Measurements from ENCODE around the gene PLA2G5. TPM values are rescaled to one million over a fixed set of nuclear protein-coding genes. Genes with fewer than 3 reads are reported as not detected.

The PLA2G5 gene
- total and polyA plus RNA-seq, 2 of the 4 experiments (the other 2 are of a cell fraction) = not detected

DNA sequence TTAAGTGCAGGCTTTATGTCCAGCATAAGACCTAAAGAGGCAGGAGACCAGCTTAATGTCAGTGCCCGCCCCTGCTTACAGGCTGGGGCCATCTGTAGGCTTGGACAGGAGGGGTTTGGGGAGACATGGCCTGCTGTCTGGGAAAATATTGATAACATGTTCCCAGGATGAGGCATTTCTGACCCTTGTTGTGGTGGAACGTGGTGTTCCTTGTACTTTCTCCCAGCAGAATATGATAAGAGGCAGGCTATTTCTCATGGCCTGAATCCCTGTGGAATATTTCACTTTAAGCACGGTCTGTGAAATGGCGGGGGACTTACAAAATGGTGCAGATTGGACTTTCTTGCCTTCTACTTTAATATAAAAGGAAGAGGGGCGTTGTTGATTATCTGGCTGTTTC lies 41.9 kb upstream of the PLA2G5 start:
- no peak overlapping the region for H3K23ac ChIP-seq (ENCODE audit: low read depth, low read length)
- ChIA-PET CTCF (no interaction called here), POLR2A (ENCODE audit: unreplicated experiment) (no interaction called here)
- H3K9me1 ChIP-seq (ENCODE audit: insufficient read depth, low read length) = no peaks in the 10 kb centered on the region
- H2BK5ac ChIP-seq (ENCODE audit: low read depth, low read length, poor library complexity, severe bottlenecking) = no peak overlapping the region
- no peak overlapping the region for H2BK20ac ChIP-seq (ENCODE audit: low read depth, low read length)
- H4K8ac ChIP-seq (ENCODE audit: low read depth in 2 of 2, low read length in 2 of 2) = no peak overlapping the region
- dilution Hi-C loops (cut with HindIII; ENCODE audit: low sequenced_read_pairs, unreplicated experiment) = no loop called here
- no peaks in the 10 kb centered on the region for H3K9me3 ChIP-seq (ENCODE audit: control insufficient read depth, insufficient read depth, low read length)
- no peak overlapping the region for H2AK5ac ChIP-seq (ENCODE audit: low read depth, low read length)
- no CpG with 5 or more reads among the region's 5 CpGs for WGBS, 2 experiments (ENCODE audit: extremely low coverage in 2 of 2, insufficient read length in 1 of 2)
- H3K4me3 ChIP-seq (ENCODE audit: insufficient read depth, low read depth, low read length) = no peak overlapping the region
- H4K91ac ChIP-seq (ENCODE audit: insufficient read depth, low read depth, low read length) = no peak overlapping the region
- H2BK120ac ChIP-seq (ENCODE audit: low read depth, low read length) = no peak overlapping the region
- DNase-seq = no peak
- BruUV-seq (replicated peaks) = no TSS peak
- H2AK9ac ChIP-seq (replicated peaks; ENCODE audit: low read depth, low read length, poor library complexity) = no peak overlapping the region
- H2AFZ ChIP-seq (replicated peaks; ENCODE audit: low read length, poor library complexity) = no peak overlapping the region
- in situ Hi-C loops (cut with MboI; ENCODE audit: low sequenced_read_pairs) = no loop called here
- intact Hi-C loops (cut with micrococcal nuclease) = no loop called here
- H3K4me1 ChIP-seq (ENCODE audit: control insufficient read depth, insufficient read depth, low read length) = no peaks in the 10 kb centered on the region
- no peak overlapping the region for H3K14ac ChIP-seq (replicated peaks; ENCODE audit: low read depth, low read length)
- no peaks in the 10 kb centered on the region for H3K36me3 ChIP-seq (ENCODE audit: control insufficient read depth, insufficient read depth, low read length)
- H3K4me2 ChIP-seq (ENCODE audit: low read depth, low read length) = no peak overlapping the region
- no peak overlapping the region for H3K27ac ChIP-seq (ENCODE audit: insufficient read depth, low read length)
- H3K9ac ChIP-seq (ENCODE audit: low read depth, low read length) = no peak overlapping the region
- H4K20me1 ChIP-seq (ENCODE audit: insufficient read depth, low read length) = no peaks in the 10 kb centered on the region
- ATAC-seq (ENCODE audit: low read depth) = no peak
- H3K18ac ChIP-seq (ENCODE audit: low read depth, low read length) = no peak overlapping the region
- no peak overlapping the region for H4K5ac ChIP-seq (ENCODE audit: low read depth, low read length)
- no peak overlapping the region for H3K4ac ChIP-seq (ENCODE audit: low read depth, low read length)
- TF ChIP-seq, protein P1, sequence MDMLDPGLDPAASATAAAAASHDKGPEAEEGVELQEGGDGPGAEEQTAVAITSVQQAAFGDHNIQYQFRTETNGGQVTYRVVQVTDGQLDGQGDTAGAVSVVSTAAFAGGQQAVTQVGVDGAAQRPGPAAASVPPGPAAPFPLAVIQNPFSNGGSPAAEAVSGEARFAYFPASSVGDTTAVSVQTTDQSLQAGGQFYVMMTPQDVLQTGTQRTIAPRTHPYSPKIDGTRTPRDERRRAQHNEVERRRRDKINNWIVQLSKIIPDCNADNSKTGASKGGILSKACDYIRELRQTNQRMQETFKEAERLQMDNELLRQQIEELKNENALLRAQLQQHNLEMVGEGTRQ (IDR thresholded peaks at IDR 0.05; ENCODE audit: low read depth, low read length) = no peak
- TF ChIP-seq MAZ (IDR thresholded peaks at IDR 0.05; ENCODE audit: borderline replicate concordance, low read depth, low read length) (no peak), RAD21 (IDR thresholded peaks at IDR 0.05; ENCODE audit: low read length) (no peak)
- H3K27me3 ChIP-seq (ENCODE audit: control insufficient read depth, insufficient read depth, low read length) = peaks cover 11% of the 10 kb centered on the region
- no peak overlapping the region for H3K56ac ChIP-seq (ENCODE audit: extremely low read depth, insufficient read depth, low read length)
- H2BK15ac ChIP-seq (ENCODE audit: low read depth, low read length) = no peak overlapping the region
- no peaks in the 10 kb centered on the region for H3K79me1 ChIP-seq (ENCODE audit: low read depth in 1 of 2, low read length in 2 of 2)

Data from IMR-90 (cell line).